H1 (cell line): ENCODE measurements around the gene CLDN6. TPM values are rescaled to one million over a fixed set of nuclear protein-coding genes. Genes with fewer than 3 reads are reported as not detected.

ENCODE experiments used
- CTCF ChIA-PET: fragments of 300-600 bp; sonication (Branson Sonifier 250); formaldehyde crosslinking; loops from one replicate; lab custom pipeline; 2021; ENCODE audit not compliant: partially characterized antibody; lab: Charles Lee
- POLR2A ChIA-PET: fragments of 300-600 bp; sonication (Branson Sonifier 250); formaldehyde crosslinking; loops from one replicate; lab custom pipeline; 2021; ENCODE audit warnings: inconsistent platforms; ENCODE audit not compliant: partially characterized antibody; lab: Charles Lee
- DNase-seq, 2 experiments: peaks; one replicate each; pipeline versions ENCODE4 v3.0.0 to v3.0.0-alpha.2; 2010 to 2022; ENCODE audit warnings: low spot score in 2 of 2, low read depth in 1 of 2, mixed read lengths in 1 of 2
- FAIRE-seq: peaks from 2 replicates; lab custom pipeline; 2011; peaks lifted over from hg19 to GRCh38; lab: Jason Lieb, UNC
- H2AFZ ChIP-seq: 2 replicates; pipeline ENCODE4 v1.8.1; 2012; ENCODE audit warnings: low read length, inconsistent platforms
- H2AK5ac ChIP-seq: 2 replicates; pipeline ENCODE4 v1.6.1; 2013; ENCODE audit warnings: low read depth, low read length
- H2BK120ac ChIP-seq: replicated peaks from 2 replicates; pipeline ENCODE3; 2013; ENCODE audit warnings: low read depth, low read length, inconsistent platforms
- H2BK12ac ChIP-seq: 2 replicates; pipeline ENCODE4 v1.6.1; 2013; ENCODE audit warnings: low read depth, low read length
- H2BK15ac ChIP-seq: 2 replicates; pipeline ENCODE4 v1.6.1; 2013; ENCODE audit warnings: low read length
- H2BK20ac ChIP-seq: 2 replicates; pipeline ENCODE4 v1.6.1; 2013; ENCODE audit warnings: low read length
- H2BK5ac ChIP-seq: 2 replicates; pipeline ENCODE4 v1.6.1; 2013; ENCODE audit warnings: low read depth, low read length
- H3K14ac ChIP-seq: 2 replicates; pipeline ENCODE4 v1.6.1; 2013; ENCODE audit warnings: inconsistent platforms; ENCODE audit not compliant: insufficient read length
- H3K18ac ChIP-seq: 2 replicates; pipeline ENCODE4 v1.6.1; 2013; ENCODE audit warnings: low read length; ENCODE audit errors: extremely low read depth
- H3K23ac ChIP-seq: 2 replicates; pipeline ENCODE4 v1.6.1; 2013; ENCODE audit warnings: inconsistent platforms; ENCODE audit not compliant: insufficient read length
- H3K23me2 ChIP-seq: 2 replicates; pipeline ENCODE4 v1.6.1; 2013; ENCODE audit warnings: low read depth, low read length
- H3K27ac ChIP-seq: 2 replicates; pipeline ENCODE4 v1.6.1; 2011; ENCODE audit warnings: low read depth, low read length, inconsistent platforms
- H3K27me3 ChIP-seq, 4 experiments: replicated peaks in 1 of 4; 1 replicate in 1 of 4; 2 replicates in 3 of 4; pipeline versions ENCODE4 v1.6.1 to v1.8.1; 2011 to 2013; ENCODE audit warnings: low read length in 3 of 4, mild to moderate bottlenecking in 3 of 4, inconsistent platforms in 2 of 4, mixed read lengths in 2 of 4, moderate library complexity in 1 of 4; ENCODE audit not compliant: control insufficient read depth in 3 of 4, insufficient read depth in 3 of 4; ENCODE audit errors: extremely low read depth in 1 of 4
- H3K36me3 ChIP-seq, 4 experiments: 2 replicates each; pipeline versions ENCODE4 v1.6.1 to v1.8.1; 2011 to 2013; ENCODE audit warnings: mild to moderate bottlenecking in 4 of 4, low read length in 3 of 4, moderate library complexity in 2 of 4, control low read depth in 1 of 4, inconsistent platforms in 1 of 4; ENCODE audit not compliant: insufficient read depth in 4 of 4, control insufficient read depth in 2 of 4
- H3K4ac ChIP-seq: replicated peaks from 2 replicates; pipeline ENCODE3; 2013; ENCODE audit warnings: low read length, low read depth, mixed read lengths, inconsistent platforms; ENCODE audit not compliant: insufficient read length
- H3K4me1 ChIP-seq, 4 experiments: replicated peaks in 1 of 4; 1 replicate in 1 of 4; 2 replicates in 3 of 4; pipeline versions ENCODE4 v1.6.1 to v1.8.1; 2011 to 2013; ENCODE audit warnings: low read length in 3 of 4, inconsistent platforms in 2 of 4, mixed read lengths in 1 of 4; ENCODE audit not compliant: insufficient read depth in 4 of 4, control insufficient read depth in 3 of 4
- H3K4me2 ChIP-seq, 2 experiments: 2 replicates each; pipeline versions ENCODE4 v1.6.1 to v1.8.1; 2011 to 2013; ENCODE audit warnings: low read depth in 2 of 2, low read length in 2 of 2, control low read depth in 1 of 2, inconsistent platforms in 1 of 2, mild to moderate bottlenecking in 1 of 2; ENCODE audit not compliant: insufficient read depth in 1 of 2
- H3K4me3 ChIP-seq, 4 experiments: fragments of 200-600, 300-600 bp in 1 of 4; sonication (generic), shearing (Covaris generic), sonication (Bioruptor Twin) in 1 of 4; 2 replicates each; pipeline versions ENCODE4 v1.5.1 to v1.8.1; 2011 to 2016; ENCODE audit warnings: low read length in 4 of 4, low read depth in 3 of 4, control low read depth in 2 of 4, inconsistent platforms in 2 of 4, mild to moderate bottlenecking in 2 of 4, mixed read lengths in 1 of 4, moderate library complexity in 1 of 4; ENCODE audit not compliant: insufficient read depth in 2 of 4; ENCODE audit errors: extremely low read depth in 1 of 4
- H3K56ac ChIP-seq: replicated peaks from 2 replicates; pipeline ENCODE3; 2013; ENCODE audit warnings: low read depth, mild to moderate bottlenecking, mixed read lengths, low read length, inconsistent platforms; ENCODE audit not compliant: insufficient read length
- H3K79me1 ChIP-seq: 2 replicates; pipeline ENCODE4 v1.6.1; 2013; ENCODE audit warnings: low read depth, low read length, control low read depth
- H3K79me2 ChIP-seq, 2 experiments: 2 replicates each; pipeline versions ENCODE4 v1.6.1 to v1.8.1; 2012 to 2013; ENCODE audit warnings: low read length in 2 of 2, mild to moderate bottlenecking in 2 of 2, inconsistent platforms in 1 of 2; ENCODE audit not compliant: insufficient read depth in 2 of 2, control insufficient read depth in 1 of 2
- H3K9ac ChIP-seq, 4 experiments: replicated peaks in 1 of 4; 1 replicate in 1 of 4; 2 replicates in 3 of 4; pipeline versions ENCODE4 v1.6.1 to v1.8.1; 2011 to 2013; ENCODE audit warnings: low read depth in 3 of 4, low read length in 3 of 4, control low read depth in 2 of 4, mild to moderate bottlenecking in 2 of 4, moderate library complexity in 2 of 4, inconsistent platforms in 1 of 4; ENCODE audit errors: extremely low read depth in 1 of 4
- H3K9me3 ChIP-seq, 2 experiments: 2 replicates each; pipeline versions ENCODE4 v1.6.1 to v1.8.1; 2012 to 2013; ENCODE audit warnings: mild to moderate bottlenecking in 2 of 2, moderate library complexity in 2 of 2, control low read depth in 1 of 2, inconsistent platforms in 1 of 2, low read depth in 1 of 2, low read length in 1 of 2, mixed read lengths in 1 of 2; ENCODE audit not compliant: insufficient read depth in 2 of 2
- H4K20me1 ChIP-seq, 2 experiments: replicated peaks in 1 of 2; 2 replicates each; pipeline versions ENCODE3 to v1.8.1; 2011 to 2013; ENCODE audit warnings: inconsistent platforms in 2 of 2, low read length in 2 of 2, mild to moderate bottlenecking in 1 of 2; ENCODE audit not compliant: insufficient read depth in 2 of 2, control insufficient read depth in 1 of 2
- H4K5ac ChIP-seq: 2 replicates; pipeline ENCODE4 v1.6.1; 2013; ENCODE audit warnings: low read length, low read depth, mixed read lengths, inconsistent platforms; ENCODE audit not compliant: insufficient read length
- H4K8ac ChIP-seq: 2 replicates; pipeline ENCODE4 v1.8.0; 2013; ENCODE audit warnings: mild to moderate bottlenecking, moderate library complexity, low read length, inconsistent platforms; ENCODE audit not compliant: insufficient read depth; ENCODE audit errors: extremely low read depth
- H4K91ac ChIP-seq: replicated peaks from 2 replicates; pipeline ENCODE3; 2013; ENCODE audit warnings: low read length, mixed read lengths, inconsistent platforms; ENCODE audit not compliant: insufficient read length
- ATF3 ChIP-seq: IDR thresholded peaks from 2 replicates; pipeline ENCODE4 v1.6.1; 2011; ENCODE audit warnings: low read depth, mild to moderate bottlenecking, low read length; ENCODE audit not compliant: insufficient read depth
- CBX5 ChIP-seq: fragments of 300-800, 300-1000 bp; sonication (generic); IDR thresholded peaks from 2 replicates; pipeline ENCODE4 v1.7.1; 2016; ENCODE audit warnings: antibody characterized with exemption, low read length, low read depth
- KDM1A ChIP-seq: fragments of 200-600, 300-600 bp; sonication (generic); IDR thresholded peaks from 2 replicates; pipeline ENCODE4 v1.7.1; 2016; ENCODE audit warnings: mild to moderate bottlenecking, low read length, borderline replicate concordance
- SUZ12 ChIP-seq: fragments of 200-600 bp; sonication (generic); IDR thresholded peaks from 2 replicates; pipeline ENCODE4 v1.6.1; 2012; ENCODE audit warnings: mild to moderate bottlenecking, inconsistent platforms, low read length, moderate library complexity, mixed read lengths
- TEAD4 ChIP-seq: IDR thresholded peaks from 2 replicates; pipeline ENCODE4 v1.6.1; 2012; ENCODE audit warnings: low read depth, low read length, inconsistent platforms, mixed read lengths
- YY1 ChIP-seq: IDR thresholded peaks from 2 replicates; pipeline ENCODE4 v1.6.1; 2011; ENCODE audit warnings: low read depth, mild to moderate bottlenecking, low read length
- WGBS, 2 experiments: shearing (Covaris generic) in 1 of 2; methylation state at CpG; one replicate each; pipeline versions ENCODE4 v1.1.6 to v1.1.7; 2013 to 2015; ENCODE audit warnings: low lambda C conversion rate in 2 of 2, mixed read lengths in 2 of 2, inconsistent platforms in 1 of 2, low coverage in 1 of 2, missing lambda C conversion rate in 1 of 2; ENCODE audit not compliant: insufficient replicate concordance in 2 of 2, insufficient coverage in 1 of 2, insufficient read length in 1 of 2; ENCODE audit errors: extremely low coverage in 1 of 2, missing lambda C conversion rate in 1 of 2; 5-methylcytosine and 5-hydroxymethylcytosine counted together
- polyA plus RNA-seq, 7 experiments: library from polyadenylated mRNA; depleted of rRNA in 3 of 7; stranded (reverse) in 5 of 7; unstranded in 2 of 7; fragments of >200 nt in 5 of 7; fragments of 200-250 nt in 2 of 7; gene quantifications; 1 replicate in 5 of 7; 2 replicates in 1 of 7; 4 replicates in 1 of 7; pipeline versions ENCODE4 v1.2.1 to v1.2.3, GENCODE V29; 2011 to 2013; ENCODE audit warnings: missing spikeins in 2 of 7, mixed read lengths in 2 of 7
- total RNA-seq: library from RNA; stranded (reverse); fragmentation: NEBNext Ultra II Directional; extraction: Animal tissue kit (Norgen Biotek cat#: 25700); gene quantifications from 2 replicates; pipeline ENCODE4 v1.2.1, GENCODE V29; 2021

The CLDN6 gene
- total and polyA plus RNA-seq, 2 of the 8 experiments (the other 6 are each of a cell fraction or from before 2014, with no cell fraction given): 747 to 1,115 TPM

DNA sequence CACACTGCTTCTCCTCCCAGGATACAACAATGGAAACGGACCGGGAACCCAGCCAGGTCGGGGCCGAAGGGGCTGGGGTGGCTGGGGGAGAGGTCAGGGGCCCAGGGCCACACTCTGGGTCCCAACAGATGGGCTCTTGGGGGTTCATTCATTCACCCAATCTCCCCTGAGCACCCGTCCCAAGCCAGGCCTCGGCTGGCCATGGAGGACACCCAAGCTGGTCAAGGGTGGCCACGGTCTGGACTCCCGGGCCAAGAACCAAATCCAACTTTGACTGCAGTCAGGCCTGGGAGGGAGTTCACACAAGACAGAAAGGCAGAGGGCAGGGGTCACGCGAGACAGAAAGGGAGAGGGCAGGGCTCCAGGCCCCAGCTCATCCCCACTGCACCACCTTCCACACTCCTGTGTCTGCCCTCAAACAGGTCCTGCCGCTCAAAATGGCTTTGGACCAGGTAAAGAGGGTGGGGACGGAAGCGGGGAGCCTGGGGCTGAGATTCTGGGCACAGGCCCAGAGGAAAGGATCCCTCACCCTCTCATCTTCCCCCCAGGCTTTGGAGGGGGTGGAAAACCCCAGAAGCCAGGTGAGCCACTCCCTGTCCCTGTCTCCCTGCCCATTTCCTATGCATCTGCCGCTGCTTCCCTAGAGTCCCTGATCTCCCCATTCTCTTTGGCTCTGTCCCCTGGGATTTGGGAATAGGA lies 25.5 kb downstream of the CLDN6 start:
- no peak overlapping the region for H3K9ac ChIP-seq
- no peak overlapping the region; the same call in 1 of the 2 replicates for H3K18ac ChIP-seq
- DNase-seq (no peak), FAIRE-seq (no peak)
- H4K91ac ChIP-seq: peak overlapping the region; percentile 40
- H3K4me1 ChIP-seq: peaks cover 0 to 41% (median 22%) of the 10 kb centered on the region in 4 experiments; a peak in 6 of 7 replicates
- H2BK12ac ChIP-seq: peak overlapping the region; percentile 92; the same call in 1 of the 2 replicates
- 96% methylated on average over 9 of the region's 14 CpGs; no CpG with 5 or more reads in 1 of the 2 experiments for WGBS, 2 experiments
- H3K56ac ChIP-seq: no peak overlapping the region
- H2BK120ac ChIP-seq: no peak overlapping the region
- no peak overlapping the region for H3K23ac ChIP-seq
- H2BK15ac ChIP-seq: peak overlapping the region; percentile 61; the same call in 1 of the 2 replicates
- POLR2A ChIA-PET: interaction anchor here (1.1 to 15.2 kb wide), 10 partner anchors 9 to 31 kb away, joined by 3 to 200 read pairs (median 6); partner anchors contain the start of genes CLDN6, HCFC1R1, THOC6 and TNFRSF12A
- H2BK5ac ChIP-seq: no peak overlapping the region; the same call in 1 of the 2 replicates
- H3K27me3 ChIP-seq: no peaks in the 10 kb centered on the region; a peak in 1 of 7 replicates
- no peaks in the 10 kb centered on the region for H3K79me2 ChIP-seq
- H4K20me1 ChIP-seq: no peaks in the 10 kb centered on the region
- CTCF ChIA-PET: interaction anchor here (1.0 to 5.2 kb wide), 4 partner anchors 9 to 66 kb away, joined by 3 to 24 read pairs (median 6); no protein-coding TSS in a partner anchor
- no peak overlapping the region for H3K4me3 ChIP-seq
- H3K14ac ChIP-seq: no peak overlapping the region
- H3K4me2 ChIP-seq: no peak overlapping the region
- no peak overlapping the region for H4K8ac ChIP-seq
- TF ChIP-seq ATF3 (no peak), SUZ12 (no peak), YY1 (no peak), CBX5 (no peak), TEAD4 (no peak), KDM1A (no peak)
- no peaks in the 10 kb centered on the region; the same call in 1 of the 2 replicates for H3K23me2 ChIP-seq
- H3K4ac ChIP-seq: no peak overlapping the region
- no peaks in the 10 kb centered on the region for H3K36me3 ChIP-seq
- H3K9me3 ChIP-seq: no peaks in the 10 kb centered on the region
- no peak overlapping the region for H3K27ac ChIP-seq
- H4K5ac ChIP-seq: no peak overlapping the region
- H3K79me1 ChIP-seq: no peaks in the 10 kb centered on the region
- H2AFZ ChIP-seq: no peak overlapping the region
- 0 out of 2 replicates have a peak overlapping the region, but pooled peaks have one; percentile 75 for H2AK5ac ChIP-seq
- H2BK20ac ChIP-seq: 0 out of 2 replicates have a peak overlapping the region, but pooled peaks have one; percentile 66
